ENCODE data around the gene AMZ1.
"Not testable (repeated sequence)": the region's sequence is repeated elsewhere in the genome, so short reads cannot be mapped to it uniquely, and the experiment has no call there.

The AMZ1 gene

GRCh38 chr7:2711895-2712675, 24.1 kb downstream of the AMZ1 start:
- no peak for DNase-seq (ENCODE audit: low spot score)

- peak; percentile 84 for DNase-seq (ENCODE audit: low spot score)
Measured at GRCh38 chr7:2713370-2713769, 25.4 kb downstream of the AMZ1 start.

- no peak for DNase-seq (ENCODE audit: low spot score)
Measured at GRCh38 chr7:2713978-2714377, 26.0 kb downstream of the AMZ1 start.

- DNase-seq (ENCODE audit: low spot score): no peak
Measured at GRCh38 chr7:2714636-2715035, 26.6 kb downstream of the AMZ1 start.

GRCh38 chr7:2715341-2716231, 27.6 kb downstream of the AMZ1 start:
- no peak for DNase-seq (ENCODE audit: low spot score)

GRCh38 chr7:2716488-2716887, 28.5 kb downstream of the AMZ1 start:
- no peak for DNase-seq (ENCODE audit: low spot score)

- no peak for DNase-seq (ENCODE audit: low spot score)
Measured at GRCh38 chr7:2716906-2717292, 28.9 kb downstream of the AMZ1 start.

- DNase-seq (ENCODE audit: low spot score): peak; percentile 45
Measured at GRCh38 chr7:2717293-2718261, 29.6 kb downstream of the AMZ1 start.

GRCh38 chr7:2718296-2718965, 30.4 kb downstream of the AMZ1 start:
- DNase-seq (ENCODE audit: low spot score): no peak

GRCh38 chr7:2719007-2719406, 31.0 kb downstream of the AMZ1 start:
- DNase-seq (ENCODE audit: low spot score): no peak

- DNase-seq (ENCODE audit: low spot score): no peak
Measured at GRCh38 chr7:2720024-2720423, 32.0 kb downstream of the AMZ1 start.

GRCh38 chr7:2721842-2722241, 33.8 kb downstream of the AMZ1 start:
- DNase-seq (ENCODE audit: low spot score): no peak

GRCh38 chr7:2722591-2722990, 34.6 kb downstream of the AMZ1 start:
- no peak for DNase-seq (ENCODE audit: low spot score)

GRCh38 chr7:2723138-2723850, 35.3 kb downstream of the AMZ1 start:
- DNase-seq (ENCODE audit: low spot score): no peak

GRCh38 chr7:2724036-2724435, 36.0 kb downstream of the AMZ1 start:
- DNase-seq (ENCODE audit: low spot score): not testable (repeated sequence)

GRCh38 chr7:2724453-2725177, 36.6 kb downstream of the AMZ1 start:
- no peak for DNase-seq (ENCODE audit: low spot score)

- no peak for DNase-seq (ENCODE audit: low spot score)
Measured at GRCh38 chr7:2725178-2726105, 37.4 kb downstream of the AMZ1 start.

- no peak for DNase-seq (ENCODE audit: low spot score)
Measured at GRCh38 chr7:2726316-2727018, 38.5 kb downstream of the AMZ1 start.
